Endothelial cell of umbilical vein (primary cell): ENCODE measurements around the gene PALMD. TPM values are rescaled to one million over a fixed set of nuclear protein-coding genes. Genes with fewer than 3 reads are reported as not detected.

ENCODE experiments used
- BruUV-seq: library from RNA; stranded (reverse); fragments of 400-500 nt; replicated peaks from 2 replicates; lab custom pipeline; 2021; lab: Mats Ljungman, UMichigan
- CTCF ChIA-PET: fragments of 300-600, 350-600 bp; sonication (Branson Sonifier 250); formaldehyde crosslinking; loops from one replicate; lab custom pipeline; 2021; ENCODE audit warnings: antibody characterized with exemption, inconsistent platforms; lab: Charles Lee
- POLR2A ChIA-PET: fragments of 300-600, 350-600 bp; sonication (Branson Sonifier 250); formaldehyde crosslinking; loops from one replicate; lab custom pipeline; 2021; ENCODE audit warnings: antibody characterized with exemption, inconsistent platforms; lab: Charles Lee
- DNase-seq: peaks from one replicate; pipeline ENCODE4 v3.0.0-alpha.2; 2011; ENCODE audit warnings: low read depth, low spot score
- FAIRE-seq: peaks from 2 replicates; lab custom pipeline; 2011; peaks lifted over from hg19 to GRCh38; lab: Jason Lieb, UNC
- H2AFZ ChIP-seq: 2 replicates; pipeline ENCODE4 v1.6.0; 2012; ENCODE audit warnings: low read depth, low read length, control low read depth, inconsistent platforms
- H3K27ac ChIP-seq: 2 replicates; pipeline ENCODE4 v1.5.1; 2011; ENCODE audit warnings: low read depth, mild to moderate bottlenecking, control low read depth, low read length, moderate library complexity; ENCODE audit not compliant: insufficient read depth
- H3K27me3 ChIP-seq, 2 experiments: 2 replicates each; pipeline versions ENCODE4 v1.6.0 to v1.6.1; 2011; ENCODE audit warnings: low read length in 2 of 2, mixed read lengths in 1 of 2; ENCODE audit not compliant: control insufficient read depth in 2 of 2, insufficient read depth in 2 of 2
- H3K36me3 ChIP-seq, 2 experiments: 2 replicates in 1 of 2; 3 replicates in 1 of 2; pipeline ENCODE4 v1.5.1; 2011; ENCODE audit warnings: low read length in 2 of 2, mild to moderate bottlenecking in 1 of 2, moderate library complexity in 1 of 2; ENCODE audit not compliant: control insufficient read depth in 2 of 2, insufficient read depth in 2 of 2; ENCODE audit errors: extremely low read depth in 1 of 2
- H3K4me1 ChIP-seq: 3 replicates; pipeline ENCODE4 v1.5.1; 2011; ENCODE audit warnings: mild to moderate bottlenecking, low read length; ENCODE audit not compliant: control insufficient read depth, insufficient read depth; ENCODE audit errors: extremely low read depth
- H3K4me2 ChIP-seq: 2 replicates; pipeline ENCODE4 v1.6.1; 2011; ENCODE audit warnings: low read length, control low read depth, mixed read lengths; ENCODE audit not compliant: insufficient read depth
- H3K4me3 ChIP-seq, 3 experiments: fragments of 200-600 bp in 1 of 3; sonication (generic), shearing (Covaris generic) in 1 of 3; replicated peaks in 1 of 3; 2 replicates each; pipeline ENCODE4 v1.5.1; 2011 to 2016; ENCODE audit warnings: control low read depth in 3 of 3, low read length in 3 of 3, mild to moderate bottlenecking in 2 of 3, inconsistent platforms in 1 of 3, low read depth in 1 of 3, moderate library complexity in 1 of 3; ENCODE audit not compliant: insufficient read depth in 1 of 3
- H3K79me2 ChIP-seq: 2 replicates; pipeline ENCODE4 v1.6.0; 2012; ENCODE audit warnings: low read length, inconsistent platforms; ENCODE audit not compliant: control insufficient read depth, insufficient read depth
- H3K9ac ChIP-seq: replicated peaks from 2 replicates; pipeline ENCODE3; 2011; ENCODE audit warnings: low read length, control low read depth; ENCODE audit not compliant: insufficient read depth; ENCODE audit errors: extremely low read depth
- H3K9me1 ChIP-seq: replicated peaks from 3 replicates; pipeline ENCODE4 v1.6.0; 2011; ENCODE audit warnings: mild to moderate bottlenecking, low read length; ENCODE audit not compliant: control insufficient read depth, insufficient read depth; ENCODE audit errors: extremely low read depth
- H3K9me3 ChIP-seq: replicated peaks from 2 replicates; pipeline ENCODE4 v1.5.1; 2012; ENCODE audit warnings: low read length, inconsistent platforms; ENCODE audit not compliant: control insufficient read depth, insufficient read depth
- H4K20me1 ChIP-seq: replicated peaks from 2 replicates; pipeline ENCODE3; 2011; ENCODE audit warnings: mild to moderate bottlenecking, low read length; ENCODE audit not compliant: control insufficient read depth, insufficient read depth; ENCODE audit errors: extremely low read depth
- EZH2 ChIP-seq: IDR thresholded peaks from 2 replicates; pipeline ENCODE4 v1.6.1; 2012; ENCODE audit warnings: borderline replicate concordance, low read depth, mild to moderate bottlenecking, moderate library complexity, low read length, inconsistent platforms; ENCODE audit not compliant: severe bottlenecking
- FOS ChIP-seq: IDR thresholded peaks from 2 replicates; pipeline ENCODE4 v1.6.1; 2011; ENCODE audit warnings: mild to moderate bottlenecking, low read length, moderate library complexity, borderline replicate concordance; ENCODE audit not compliant: insufficient read depth
- GATA2 ChIP-seq: IDR thresholded peaks from 2 replicates; pipeline ENCODE4 v1.7.0; 2011; ENCODE audit warnings: low read depth, mild to moderate bottlenecking, moderate library complexity, mixed read lengths, low read length; ENCODE audit not compliant: insufficient read length, insufficient read depth
- JUN ChIP-seq: IDR thresholded peaks from 2 replicates; pipeline ENCODE4 v1.6.1; 2011; ENCODE audit warnings: borderline replicate concordance, low read depth; ENCODE audit not compliant: insufficient read length, insufficient read depth
- MYC ChIP-seq: IDR thresholded peaks from one replicate; pipeline ENCODE4 v1.6.1; 2011; ENCODE audit warnings: mild to moderate bottlenecking, low read depth, low read length
- POLR2A ChIP-seq: IDR thresholded peaks from 2 replicates; pipeline ENCODE4 v1.6.1; 2012; ENCODE audit warnings: low read depth, mild to moderate bottlenecking, control low read depth, low read length
- POLR2AphosphoS5 ChIP-seq: IDR thresholded peaks from 2 replicates; pipeline ENCODE4 v1.6.1; 2012; ENCODE audit warnings: low read depth, mild to moderate bottlenecking, control low read depth, low read length, moderate library complexity; ENCODE audit not compliant: insufficient read depth
- dilution Hi-C: fragments of 300-500 bp; cut with MboI; formaldehyde crosslinking; loops from one replicate; pipeline ENCODE4 v1.15.0; 2019; ENCODE audit warnings: low sequenced_read_pairs; ENCODE audit not compliant: extremely low pct_ligation_motif_present
- intact Hi-C: fragments of 100-400 bp; cut with micrococcal nuclease; formaldehyde crosslinking; loops from one replicate; pipeline ENCODE4 v1.10.0; 2022
- polyA plus RNA-seq, 4 experiments: library from polyadenylated mRNA; depleted of rRNA in 3 of 4; stranded (reverse) in 3 of 4; unstranded in 1 of 4; fragments of >200 nt; gene quantifications; 2 replicates each; pipeline versions ENCODE4 v1.2.1 to v1.2.3, GENCODE V29; 2011 to 2012; ENCODE audit warnings: missing spikeins in 1 of 4
- total RNA-seq: library from RNA; stranded (reverse); gene quantifications from 2 replicates; pipeline ENCODE4 v1.2.3, GENCODE V29; 2021
- TF ChIP-seq, protein P1 (sequence below): IDR thresholded peaks from 2 replicates; pipeline ENCODE4 v1.6.1; 2011; ENCODE audit not compliant: insufficient read depth, insufficient read length
- TF ChIP-seq, protein P2 (sequence below), 2 donors: IDR thresholded peaks; 1 replicate in 1 of 2; 2 replicates in 1 of 2; pipeline ENCODE4 v1.5.1; 2011; ENCODE audit warnings: low read length in 2 of 2, mild to moderate bottlenecking in 2 of 2, moderate library complexity in 2 of 2, control low read depth in 1 of 2, inconsistent platforms in 1 of 2, low read depth in 1 of 2; ENCODE audit not compliant: insufficient read depth in 1 of 2; ENCODE audit errors: extremely low read depth in 1 of 2

Gene PALMD
- total and polyA plus RNA-seq, 2 donors (not counting 3 experiments of a cell fraction or from before 2014, with no cell fraction given): 52.6 to 137 TPM

- H3K27ac ChIP-seq: peak overlapping the region; percentile 97
- no peaks in the 10 kb centered on the region for H3K9me3 ChIP-seq
- TF ChIP-seq MYC (no peak), GATA2 (no peak), JUN (no peak), POLR2A (no peak), FOS (no peak)
- TF ChIP-seq, protein P1, sequence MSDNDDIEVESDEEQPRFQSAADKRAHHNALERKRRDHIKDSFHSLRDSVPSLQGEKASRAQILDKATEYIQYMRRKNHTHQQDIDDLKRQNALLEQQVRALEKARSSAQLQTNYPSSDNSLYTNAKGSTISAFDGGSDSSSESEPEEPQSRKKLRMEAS: no peak
- ChIA-PET POLR2A (no interaction called here), CTCF (interaction anchor here (1.4 to 5.1 kb wide), 3 partner anchors 8 to 31 kb away, joined by 5 to 27 read pairs (median 13); no protein-coding TSS in a partner anchor)
- TSS peak; percentile 76 for BruUV-seq
- H3K4me1 ChIP-seq: peaks cover 56% of the 10 kb centered on the region
- H3K4me2 ChIP-seq: peak overlapping the region; percentile 15
- no peaks in the 10 kb centered on the region for H3K27me3 ChIP-seq
- FAIRE-seq: no peak
- intact Hi-C loops (no loop called here), dilution Hi-C loops (no loop called here)
- H4K20me1 ChIP-seq: no peaks in the 10 kb centered on the region
- peak overlapping the region; percentile 64 for H3K9ac ChIP-seq
- no peak overlapping the region for H2AFZ ChIP-seq
- H3K4me3 ChIP-seq: no peak overlapping the region
- H3K9me1 ChIP-seq: no peaks in the 10 kb centered on the region
- H3K79me2 ChIP-seq: peaks cover 10% of the 10 kb centered on the region
- DNase-seq: no peak
- peaks cover 14 to 21% of the 10 kb centered on the region in 2 experiments for H3K36me3 ChIP-seq
Observed at GRCh38 chr1:99681583-99681982, 35.7 kb downstream of the PALMD start.

GRCh38 chr1:99682291-99682751, 36.4 kb downstream of the PALMD start:
- Histone ChIP-seq H3K4me2 (peak overlapping the region; percentile 15), H3K36me3 (peaks cover 11 to 18% of the 10 kb centered on the region in 2 experiments), H3K9me3 (no peaks in the 10 kb centered on the region), H3K4me1 (peaks cover 56% of the 10 kb centered on the region), H3K9me1 (no peaks in the 10 kb centered on the region), H2AFZ (no peak overlapping the region), H3K27ac (peak overlapping the region; percentile 97), H3K4me3 (no peak overlapping the region), H3K79me2 (peaks cover 10% of the 10 kb centered on the region), H3K27me3 (no peaks in the 10 kb centered on the region), H3K9ac (peak overlapping the region; percentile 64), H4K20me1 (no peaks in the 10 kb centered on the region)
- dilution Hi-C loops: no loop called here
- DNase-seq: peak; percentile 89
- TF ChIP-seq JUN (peak; percentile 68), MYC (no peak), GATA2 (peak; percentile 9), EZH2 (no peak), FOS (peak; percentile 42), POLR2AphosphoS5 (peak; percentile 17), POLR2A (no peak)
- TF ChIP-seq, protein P1: no peak
- TF ChIP-seq, protein P2, sequence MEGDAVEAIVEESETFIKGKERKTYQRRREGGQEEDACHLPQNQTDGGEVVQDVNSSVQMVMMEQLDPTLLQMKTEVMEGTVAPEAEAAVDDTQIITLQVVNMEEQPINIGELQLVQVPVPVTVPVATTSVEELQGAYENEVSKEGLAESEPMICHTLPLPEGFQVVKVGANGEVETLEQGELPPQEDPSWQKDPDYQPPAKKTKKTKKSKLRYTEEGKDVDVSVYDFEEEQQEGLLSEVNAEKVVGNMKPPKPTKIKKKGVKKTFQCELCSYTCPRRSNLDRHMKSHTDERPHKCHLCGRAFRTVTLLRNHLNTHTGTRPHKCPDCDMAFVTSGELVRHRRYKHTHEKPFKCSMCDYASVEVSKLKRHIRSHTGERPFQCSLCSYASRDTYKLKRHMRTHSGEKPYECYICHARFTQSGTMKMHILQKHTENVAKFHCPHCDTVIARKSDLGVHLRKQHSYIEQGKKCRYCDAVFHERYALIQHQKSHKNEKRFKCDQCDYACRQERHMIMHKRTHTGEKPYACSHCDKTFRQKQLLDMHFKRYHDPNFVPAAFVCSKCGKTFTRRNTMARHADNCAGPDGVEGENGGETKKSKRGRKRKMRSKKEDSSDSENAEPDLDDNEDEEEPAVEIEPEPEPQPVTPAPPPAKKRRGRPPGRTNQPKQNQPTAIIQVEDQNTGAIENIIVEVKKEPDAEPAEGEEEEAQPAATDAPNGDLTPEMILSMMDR (IDR thresholded peaks at IDR 0.05; ENCODE audit: extremely low read depth in 1 of 2, insufficient read depth in 1 of 2, low read depth in 1 of 2, low read length in 2 of 2): no peak
- peak; percentile 63 for FAIRE-seq
- ChIA-PET POLR2A (interaction anchor here (0.9 to 1.4 kb wide), 2 partner anchors 9 to 36 kb away, joined by 3 read pairs; partner anchors contain the start of gene PALMD), CTCF (interaction anchor here (1.2 to 5.1 kb wide), 5 partner anchors 8 to 156 kb away, joined by 3 to 27 read pairs (median 5); no protein-coding TSS in a partner anchor)
- no TSS peak for BruUV-seq
- intact Hi-C loops: loop anchor here (1.0 to 2.0 kb wide), 5 partner anchors 9 to 92 kb away; no protein-coding TSS in a partner anchor
